Smooth muscle cell (in vitro differentiated cells): ENCODE results near the gene AIMP1. TPM values are rescaled to one million over a fixed set of nuclear protein-coding genes. Genes with fewer than 3 reads are reported as not detected.
"Not testable (repeated sequence)": the region's sequence is repeated elsewhere in the genome, so short reads cannot be mapped to it uniquely, and the experiment has no call there.

ENCODE experiments used
- DNase-seq: peaks from one replicate; lab custom pipeline; 2025; ENCODE audit not compliant: unreplicated experiment; lab: John Stamatoyannopoulos, UW
- H2AFZ ChIP-seq: fragments of 200-600 bp; sonication (generic); 2 replicates; pipeline ENCODE4 v1.6.0; 2016; ENCODE audit warnings: antibody characterized with exemption, low read depth, mild to moderate bottlenecking
- H3F3A ChIP-seq: fragments of 200-600 bp; sonication (generic); 2 replicates; pipeline ENCODE4 v1.6.0; 2017; ENCODE audit warnings: antibody characterized with exemption, low read depth
- H3K27ac ChIP-seq: fragments of 200-600 bp; sonication (generic); 2 replicates; pipeline ENCODE4 v1.5.1; 2016; ENCODE audit warnings: low read depth, mild to moderate bottlenecking
- H3K27me3 ChIP-seq: fragments of 200-600 bp; sonication (generic); 2 replicates; pipeline ENCODE4 v1.6.1; 2016; ENCODE audit warnings: low read depth, mild to moderate bottlenecking
- H3K36me3 ChIP-seq: fragments of 200-600 bp; sonication (generic); 2 replicates; pipeline ENCODE4 v1.5.1; 2016; ENCODE audit warnings: low read depth
- H3K4me1 ChIP-seq: fragments of 200-600 bp; sonication (generic); 2 replicates; pipeline ENCODE4 v1.5.1; 2016; ENCODE audit warnings: low read depth
- H3K4me2 ChIP-seq: fragments of 200-600 bp; sonication (generic); 2 replicates; pipeline ENCODE4 v1.6.0; 2016; ENCODE audit warnings: mild to moderate bottlenecking
- H3K4me3 ChIP-seq: fragments of 200-600 bp; sonication (generic); 2 replicates; pipeline ENCODE4 v1.5.1; 2016; ENCODE audit warnings: mild to moderate bottlenecking
- H3K79me2 ChIP-seq: fragments of 200-600 bp; sonication (generic); 2 replicates; pipeline ENCODE4 v1.6.0; 2016; ENCODE audit warnings: low read depth, mild to moderate bottlenecking
- H3K9ac ChIP-seq: fragments of 200-600 bp; sonication (generic); 2 replicates; pipeline ENCODE4 v1.6.0; 2016; ENCODE audit warnings: low read depth
- H3K9me3 ChIP-seq: fragments of 200-600 bp; sonication (generic); replicated peaks from 2 replicates; pipeline ENCODE4 v1.5.1; 2016; ENCODE audit warnings: low read depth
- H4K20me1 ChIP-seq: fragments of 200-600 bp; sonication (generic); 2 replicates; pipeline ENCODE4 v1.6.0; 2016; ENCODE audit warnings: low read depth
- CTCF ChIP-seq: fragments of 200-600 bp; sonication (generic); IDR thresholded peaks from 2 replicates; pipeline ENCODE4 v1.5.1; 2017; ENCODE audit warnings: borderline replicate concordance, mild to moderate bottlenecking, antibody characterized with exemption; ENCODE audit not compliant: insufficient read depth, poor library complexity, severe bottlenecking
- WGBS: methylation state at CpG from one replicate; pipeline ENCODE4 v1.1.7; 2016; ENCODE audit warnings: low lambda C conversion rate; 5-methylcytosine and 5-hydroxymethylcytosine counted together
- polyA plus RNA-seq: library from polyadenylated mRNA; unstranded; fragments of >200 nt; fragmentation: Nextera tagmentation; extraction: Ambion mirVana; gene quantifications from 2 replicates; pipeline ENCODE4 v1.2.1, GENCODE V29; 2016
- total RNA-seq: library from RNA; depleted of rRNA; stranded (reverse); fragments of >200 nt; gene quantifications from 2 replicates; pipeline ENCODE4 v1.2.3, GENCODE V29; 2014

AIMP1 gene
- total and polyA plus RNA-seq, 2 experiments from 2014 or later = 35.1 to 58.5 TPM

GRCh38 chr4:106384878-106385277 is 68.5 kb downstream of the AIMP1 start:
- no peak for DNase-seq
- Histone ChIP-seq H3K9ac (no peak overlapping the region), H3K36me3 (no peaks in the 10 kb centered on the region), H3K4me1 (no peaks in the 10 kb centered on the region), H4K20me1 (no peaks in the 10 kb centered on the region), H3K4me3 (no peak overlapping the region), H3F3A (no peaks in the 10 kb centered on the region), H3K27ac (no peak overlapping the region), H3K4me2 (no peak overlapping the region), H3K79me2 (no peaks in the 10 kb centered on the region), H3K9me3 (no peaks in the 10 kb centered on the region), H2AFZ (no peak overlapping the region), H3K27me3 (no peaks in the 10 kb centered on the region)
- 95% methylated on average over 3 of the region's 3 CpGs for WGBS
- no peak for TF ChIP-seq CTCF

GRCh38 chr4:106385853-106386393 is 69.6 kb downstream of the AIMP1 start:
- DNase-seq = no peak
- no peaks in the 10 kb centered on the region for H3K36me3 ChIP-seq
- no peaks in the 10 kb centered on the region for H3F3A ChIP-seq
- H3K27ac ChIP-seq = no peak overlapping the region
- no peak overlapping the region for H2AFZ ChIP-seq
- WGBS = 96% methylated on average over 6 of the region's 6 CpGs
- no peak overlapping the region for H3K4me3 ChIP-seq
- H3K27me3 ChIP-seq = no peaks in the 10 kb centered on the region
- H3K79me2 ChIP-seq = no peaks in the 10 kb centered on the region
- no peaks in the 10 kb centered on the region for H3K9me3 ChIP-seq
- TF ChIP-seq CTCF = no peak
- H3K4me1 ChIP-seq = no peaks in the 10 kb centered on the region
- H3K9ac ChIP-seq = no peak overlapping the region
- H3K4me2 ChIP-seq = no peak overlapping the region
- no peaks in the 10 kb centered on the region for H4K20me1 ChIP-seq

- no peak overlapping the region for H3K4me3 ChIP-seq
- H3K27me3 ChIP-seq = no peaks in the 10 kb centered on the region
- peaks cover 13% of the 10 kb centered on the region for H3K9me3 ChIP-seq
- H3K79me2 ChIP-seq = no peaks in the 10 kb centered on the region
- no peak overlapping the region for H3K4me2 ChIP-seq
- H3K36me3 ChIP-seq = no peaks in the 10 kb centered on the region
- WGBS = 88% methylated on average over 2 of the region's 2 CpGs
- no peak overlapping the region for H3K9ac ChIP-seq
- H3K27ac ChIP-seq = no peak overlapping the region
- no peak for DNase-seq
- no peaks in the 10 kb centered on the region for H3F3A ChIP-seq
- no peak overlapping the region for H2AFZ ChIP-seq
- TF ChIP-seq CTCF = no peak
- H3K4me1 ChIP-seq = no peaks in the 10 kb centered on the region
- no peaks in the 10 kb centered on the region for H4K20me1 ChIP-seq
Measured at GRCh38 chr4:106395582-106395981, 79.2 kb downstream of the AIMP1 start.

- H3K9me3 ChIP-seq = peaks cover 13% of the 10 kb centered on the region
- DNase-seq, H3K9ac ChIP-seq, H3K4me1 ChIP-seq, H3K4me3 ChIP-seq, H3K27me3 ChIP-seq, H4K20me1 ChIP-seq, H3K36me3 ChIP-seq, H2AFZ ChIP-seq, H3K27ac ChIP-seq, H3K4me2 ChIP-seq, H3F3A ChIP-seq, H3K79me2 ChIP-seq: not testable (repeated sequence)
- WGBS = 86% methylated on average over 4 of the region's 4 CpGs
Measured at GRCh38 chr4:106398898-106399297, 82.5 kb downstream of the AIMP1 start.

Other genes with a start within 250 kb of the AIMP1 start
- 28.1 and 39.5 TPM in 2 replicates for gene TBCK, start 341 bp upstream of the AIMP1 start, total RNA-seq
- gene TBCK, start 341 bp upstream of the AIMP1 start, polyA plus RNA-seq = 10.0 and 15.9 TPM in 2 replicates
- gene GIMD1, start 52.2 kb downstream of the AIMP1 start, total RNA-seq = not detected in 2 replicates
- not detected in 2 replicates for gene GIMD1, start 52.2 kb downstream of the AIMP1 start, polyA plus RNA-seq